ENCODE results near the gene SMIM1. TPM values are rescaled to one million over a fixed set of nuclear protein-coding genes. Genes with fewer than 3 reads are reported as not detected.

The SMIM1 gene
- total and polyA plus RNA-seq, 9 of the 15 experiments (the other 6 are each of a cell fraction or from before 2014, with no cell fraction given), result 2.3 to 125 (median 24.3) TPM

DNA sequence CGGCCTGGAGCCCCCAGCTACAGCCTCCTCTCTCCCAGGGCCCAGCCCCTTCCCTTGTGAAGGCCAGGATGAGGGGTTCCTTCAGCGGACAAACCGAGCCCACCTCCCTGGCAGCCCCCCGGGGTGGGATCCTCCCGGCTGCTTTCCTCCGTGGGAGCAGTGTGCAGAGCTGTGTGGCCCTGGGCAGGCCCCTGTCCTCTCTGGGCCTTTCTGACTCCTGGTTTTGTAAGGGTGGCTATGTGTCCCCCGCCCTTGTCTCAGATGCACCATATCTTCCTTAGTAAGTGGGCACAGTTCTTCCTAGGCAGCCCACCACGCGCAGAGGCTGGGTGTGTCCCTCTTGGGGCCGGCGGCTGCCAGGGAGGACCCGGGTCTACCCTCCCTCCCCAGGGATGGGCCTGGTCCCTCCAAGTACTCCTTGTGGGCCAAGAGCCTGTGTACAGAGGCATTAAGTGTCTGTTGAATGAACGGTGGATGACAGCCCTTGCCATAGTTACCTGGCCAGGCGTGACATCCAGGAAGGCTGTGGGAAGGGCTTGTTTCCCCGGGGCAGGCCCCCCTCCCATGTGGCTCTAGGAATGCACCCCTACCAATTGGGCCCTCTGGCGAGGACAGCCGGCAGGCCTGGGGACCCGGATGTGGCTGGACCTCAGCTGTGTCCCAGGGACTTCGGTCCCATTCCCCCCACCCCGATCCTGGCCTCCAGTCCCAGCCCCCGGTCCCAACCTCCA is 3.8 kb downstream of the SMIM1 start:
- FAIRE-seq, result peak; percentile 68
- peak overlapping the region; percentile 60 to 84 for H3K9ac ChIP-seq (ENCODE audit: insufficient read depth in 1 of 2, low read depth in 2 of 2, low read length in 2 of 2)
- H3K36me3 ChIP-seq (ENCODE audit: control insufficient read depth, insufficient read depth, low read length), result peaks cover 36% of the 10 kb centered on the region
- DNase-seq (ENCODE audit: extremely low read depth in 1 of 4, low spot score in 3 of 4), result peak in 1 of 4 experiments; percentile 23
- peak overlapping the region; percentile 66 for H3K27ac ChIP-seq (ENCODE audit: extremely low read depth, low read depth, low read length)
- peaks cover 36% of the 10 kb centered on the region for H3K79me2 ChIP-seq (ENCODE audit: control insufficient read depth, insufficient read depth, low read length)
- WGBS (ENCODE audit: insufficient coverage, low coverage, missing lambda C conversion rate), result 64% methylated on average over 15 of the region's 21 CpGs
- H2AFZ ChIP-seq (ENCODE audit: low read depth, low read length), result no peak overlapping the region
- POLR2A ChIA-PET, result interaction anchor here (0.6 to 2.3 kb wide), 10 partner anchors 8 to 218 kb away, joined by 3 to 14 read pairs (median 4); partner anchors contain the start of gene LRRC47
- BruUV-seq (replicated peaks), result no TSS peak
- H3K9me1 ChIP-seq (ENCODE audit: control insufficient read depth, insufficient read depth, low read length), result peaks cover 5% of the 10 kb centered on the region
- intact Hi-C loops (cut with micrococcal nuclease) (loop anchor here (5.0 kb wide), 1 partner anchor 81 kb away; the partner anchor contains the start of genes CEP104 and DFFB), in situ Hi-C loops (cut with MboI) (no loop called here)
- no peak for ATAC-seq
- H4K20me1 ChIP-seq (replicated peaks; ENCODE audit: control insufficient read depth, insufficient read depth, low read length), result no peaks in the 10 kb centered on the region
- CTCF ChIA-PET (ENCODE audit: low intra/inter-chr PET ratio), result no interaction called here
- no peaks in the 10 kb centered on the region for H3K27me3 ChIP-seq (ENCODE audit: control insufficient read depth in 2 of 2, insufficient read depth in 2 of 2, low read length in 2 of 2)
- peak overlapping the region; percentile 92; the same call in 1 of the 2 replicates for H3K4me2 ChIP-seq (ENCODE audit: insufficient read depth, low read length)
- H3K9me3 ChIP-seq (replicated peaks; ENCODE audit: control insufficient read depth, insufficient read depth, low read depth, low read length), result no peaks in the 10 kb centered on the region
- no peak overlapping the region for H3K4me3 ChIP-seq
- H3K4me1 ChIP-seq (replicated peaks in 1 of 2; ENCODE audit: control insufficient read depth in 2 of 2, insufficient read depth in 2 of 2, low read length in 2 of 2), result peaks cover 19 to 80% of the 10 kb centered on the region in 2 experiments
- TF ChIP-seq NCOA4 (IDR thresholded peaks at IDR 0.05; ENCODE audit: partially characterized antibody) (no peak), ZNF184 (CRISPR knock-in tag; IDR thresholded peaks at IDR 0.05) (no peak), SMARCA5 (IDR thresholded peaks at IDR 0.05) (peak; percentile 70; the same call in 1 of the 2 replicates), ZBTB40 (IDR thresholded peaks at IDR 0.05) (0 out of 2 replicates have a peak, but pooled peaks have one; percentile 6), ZBTB40 (CRISPR knock-in tag; IDR thresholded peaks at IDR 0.05) (0 out of 2 replicates have a peak, but pooled peaks have one; percentile 36), MED1 (CRISPR knock-in tag; IDR thresholded peaks at IDR 0.05; ENCODE audit: borderline replicate concordance) (no peak), CREB1 (IDR thresholded peaks at IDR 0.05) (0 out of 2 replicates have a peak, but pooled peaks have one; percentile 7), CREB1 (CRISPR knock-in tag; IDR thresholded peaks at IDR 0.05) (no peak), CXXC5 (CRISPR knock-in tag; IDR thresholded peaks at IDR 0.05) (no peak), KDM2B (CRISPR knock-in tag; IDR thresholded peaks at IDR 0.05) (no peak), PCBP2 (IDR thresholded peaks at IDR 0.05; ENCODE audit: low read depth, low read length, poor library complexity, severe bottlenecking) (no peak), ZNF780A (CRISPR knock-in tag; IDR thresholded peaks at IDR 0.05) (no peak), ILF3 (IDR thresholded peaks at IDR 0.05; ENCODE audit: borderline replicate concordance) (no peak; the same call in 1 of the 2 replicates), POLR2B (IDR thresholded peaks at IDR 0.05; ENCODE audit: low read depth, partially characterized antibody) (peak; percentile 14)
